Tibial artery (tissue), 4 donors: ENCODE data around the gene EDAR.

Experiments used
- DNase-seq, 2 donors: peaks; one replicate each; pipeline ENCODE4 v3.0.0-alpha.2; 2019
- H3K27ac ChIP-seq, 2 donors: fragments of 200-600 bp; sonication (generic) in 1 of 2; 1 replicate in 1 of 2; 2 replicates in 1 of 2; pipeline ENCODE4 v1.5.1; 2018 to 2019; ENCODE audit warnings: mild to moderate bottlenecking in 1 of 2
- H3K27me3 ChIP-seq, 2 donors: fragments of 200-600 bp; sonication (generic) in 1 of 2; one replicate each; pipeline versions ENCODE4 v1.5.1 to v1.6.0; 2016 to 2019
- H3K36me3 ChIP-seq, 3 donors: fragments of 200-600 bp; sonication (generic) in 2 of 3; one replicate each; pipeline ENCODE4 v1.5.1; 2016 to 2019; ENCODE audit warnings: mild to moderate bottlenecking in 2 of 3
- H3K4me1 ChIP-seq, 4 donors: fragments of 200-600 bp; sonication (generic) in 2 of 4; 1 replicate in 3 of 4; 2 replicates in 1 of 4; pipeline ENCODE4 v1.5.1; 2016 to 2019
- H3K4me3 ChIP-seq, 2 donors: fragments of 200-600 bp; sonication (generic) in 1 of 2; 1 replicate in 1 of 2; 2 replicates in 1 of 2; pipeline ENCODE4 v1.5.1; 2018 to 2019; ENCODE audit warnings: mild to moderate bottlenecking in 2 of 2
- H3K9me3 ChIP-seq, 3 donors: fragments of 200-600 bp; sonication (generic) in 1 of 3; one replicate each; pipeline ENCODE4 v1.5.1; 2016 to 2019
- intact Hi-C: fragments of 100-400 bp; cut with DNase I; formaldehyde crosslinking; loops from one replicate; pipeline ENCODE4 v1.15.0; 2023; ENCODE audit warnings: low total_unique reads
- TF ChIP-seq, protein P1 (sequence below), 2 experiments: fragments of 200-600 bp in 1 of 2; fragments of 450-650 bp in 1 of 2; IDR thresholded peaks; one replicate each; pipeline ENCODE4 v1.5.1; 2017 to 2019; ENCODE audit warnings: antibody characterized with exemption in 2 of 2, mild to moderate bottlenecking in 1 of 2, moderate library complexity in 1 of 2

Gene EDAR

DNA sequence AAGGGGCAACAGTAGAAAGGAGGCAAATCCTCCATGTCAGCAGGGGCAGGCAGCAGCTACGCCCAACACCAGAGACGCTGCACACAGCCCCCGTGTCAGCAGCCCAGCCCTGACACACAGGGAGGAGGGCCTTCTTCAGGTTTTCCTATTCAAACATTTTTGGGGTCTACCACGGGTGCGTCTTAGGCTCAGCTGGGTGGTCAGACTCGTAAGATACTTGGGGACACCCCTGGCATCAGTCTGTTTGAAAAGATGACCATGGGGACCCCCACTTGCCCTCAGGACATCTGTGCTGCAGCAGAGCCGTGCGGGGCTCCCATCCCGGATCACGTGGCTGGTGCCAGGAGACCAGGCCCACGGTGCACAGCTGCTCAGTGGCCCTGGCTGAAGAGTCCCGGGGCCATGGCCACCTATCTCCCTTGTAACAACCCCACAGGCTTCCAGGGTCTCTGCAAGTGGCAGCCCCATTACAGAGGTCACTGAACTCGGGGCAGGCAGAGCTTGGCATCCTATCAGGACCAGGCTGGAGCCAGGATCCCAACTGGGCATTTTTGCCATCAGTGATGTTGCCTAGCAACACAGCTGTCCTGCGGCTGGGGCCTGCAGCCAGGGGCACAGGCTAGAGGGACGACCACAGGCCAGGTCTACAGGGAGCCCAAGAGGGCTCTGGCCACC is 82.5 kb downstream of the EDAR start:
- no peak overlapping the region for H3K27ac ChIP-seq
- no peaks in the 10 kb centered on the region for H3K36me3 ChIP-seq
- peaks cover 0 to 11% (median 4%) of the 10 kb centered on the region in 4 donors for H3K4me1 ChIP-seq
- no peaks in the 10 kb centered on the region for H3K9me3 ChIP-seq
- H3K4me3 ChIP-seq, result no peak overlapping the region
- intact Hi-C loops, result no loop called here
- H3K27me3 ChIP-seq, result no peaks in the 10 kb centered on the region
- TF ChIP-seq, protein P1, sequence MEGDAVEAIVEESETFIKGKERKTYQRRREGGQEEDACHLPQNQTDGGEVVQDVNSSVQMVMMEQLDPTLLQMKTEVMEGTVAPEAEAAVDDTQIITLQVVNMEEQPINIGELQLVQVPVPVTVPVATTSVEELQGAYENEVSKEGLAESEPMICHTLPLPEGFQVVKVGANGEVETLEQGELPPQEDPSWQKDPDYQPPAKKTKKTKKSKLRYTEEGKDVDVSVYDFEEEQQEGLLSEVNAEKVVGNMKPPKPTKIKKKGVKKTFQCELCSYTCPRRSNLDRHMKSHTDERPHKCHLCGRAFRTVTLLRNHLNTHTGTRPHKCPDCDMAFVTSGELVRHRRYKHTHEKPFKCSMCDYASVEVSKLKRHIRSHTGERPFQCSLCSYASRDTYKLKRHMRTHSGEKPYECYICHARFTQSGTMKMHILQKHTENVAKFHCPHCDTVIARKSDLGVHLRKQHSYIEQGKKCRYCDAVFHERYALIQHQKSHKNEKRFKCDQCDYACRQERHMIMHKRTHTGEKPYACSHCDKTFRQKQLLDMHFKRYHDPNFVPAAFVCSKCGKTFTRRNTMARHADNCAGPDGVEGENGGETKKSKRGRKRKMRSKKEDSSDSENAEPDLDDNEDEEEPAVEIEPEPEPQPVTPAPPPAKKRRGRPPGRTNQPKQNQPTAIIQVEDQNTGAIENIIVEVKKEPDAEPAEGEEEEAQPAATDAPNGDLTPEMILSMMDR (IDR thresholded peaks at IDR 0.05), result no peak
- no peak for DNase-seq

- Histone ChIP-seq H3K9me3 (no peaks in the 10 kb centered on the region), H3K36me3 (no peaks in the 10 kb centered on the region), H3K27ac (no peak overlapping the region), H3K4me3 (no peak overlapping the region), H3K27me3 (no peaks in the 10 kb centered on the region), H3K4me1 (peaks cover 0 to 11% (median 4%) of the 10 kb centered on the region in 4 donors)
- no peak for DNase-seq
- intact Hi-C loops, result no loop called here
- TF ChIP-seq, protein P1 (IDR thresholded peaks at IDR 0.05), result no peak
Observed at GRCh38 chr2:108905906-108906305, 83.1 kb downstream of the EDAR start.

- DNase-seq, result no peak
- TF ChIP-seq, protein P1 (IDR thresholded peaks at IDR 0.05), result no peak
- Histone ChIP-seq H3K4me3 (no peak overlapping the region), H3K9me3 (no peaks in the 10 kb centered on the region), H3K27me3 (no peaks in the 10 kb centered on the region), H3K36me3 (no peaks in the 10 kb centered on the region), H3K27ac (no peak overlapping the region), H3K4me1 (peaks cover 0 to 11% (median 4%) of the 10 kb centered on the region in 4 donors)
- intact Hi-C loops, result no loop called here
Observed at GRCh38 chr2:108905176-108905575, 83.8 kb downstream of the EDAR start.

- Histone ChIP-seq H3K36me3 (no peaks in the 10 kb centered on the region), H3K27me3 (no peaks in the 10 kb centered on the region), H3K9me3 (no peaks in the 10 kb centered on the region), H3K4me1 (peaks cover 0 to 11% (median 4%) of the 10 kb centered on the region in 4 donors), H3K27ac (no peak overlapping the region), H3K4me3 (no peak overlapping the region)
- intact Hi-C loops, result no loop called here
- no peak for DNase-seq
- TF ChIP-seq, protein P1 (IDR thresholded peaks at IDR 0.05), result no peak
Observed at GRCh38 chr2:108904680-108905079, 84.3 kb downstream of the EDAR start.

DNA sequence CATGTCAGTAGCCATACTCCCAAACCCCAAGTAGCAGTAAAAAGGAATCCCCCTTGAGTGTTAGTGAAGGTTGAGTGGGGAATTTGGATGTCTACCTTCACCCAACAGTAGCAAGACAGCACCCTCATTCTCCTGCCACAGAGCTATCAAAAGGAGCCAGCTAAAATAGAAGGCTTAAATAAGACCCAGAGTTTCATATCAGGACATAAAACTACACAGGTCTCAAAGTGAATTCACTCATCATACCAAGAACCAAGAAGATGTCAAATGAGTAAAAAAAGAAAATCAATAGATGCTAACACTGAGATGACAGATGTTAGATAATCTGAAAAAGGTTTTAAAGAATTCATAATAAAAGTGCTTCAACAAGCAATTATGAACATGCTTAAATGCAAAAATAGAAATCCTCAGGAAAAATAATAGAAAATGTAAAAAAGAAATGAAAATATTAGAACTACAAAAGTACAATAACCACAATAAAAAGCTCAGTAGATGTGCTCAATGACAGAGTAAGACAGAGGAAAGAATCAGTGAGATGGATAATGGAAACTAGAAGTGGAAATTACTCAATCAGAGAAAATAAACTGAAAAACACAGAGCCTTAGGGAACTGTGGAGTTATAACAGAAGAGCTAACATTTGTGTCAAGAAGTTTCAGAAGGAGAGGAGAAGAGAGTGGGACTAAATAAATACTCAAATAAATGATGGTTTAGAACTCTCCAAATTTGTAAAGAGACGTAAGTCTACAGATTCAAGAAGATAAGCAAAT is 90.5 kb downstream of the EDAR start:
- H3K36me3 ChIP-seq, result no peaks in the 10 kb centered on the region
- peaks cover 0 to 5% of the 10 kb centered on the region in 2 donors for H3K27me3 ChIP-seq
- TF ChIP-seq, protein P1 (IDR thresholded peaks at IDR 0.05), result no peak
- H3K4me3 ChIP-seq, result no peak overlapping the region
- no peaks in the 10 kb centered on the region for H3K9me3 ChIP-seq
- no peaks in the 10 kb centered on the region for H3K4me1 ChIP-seq
- no peak overlapping the region for H3K27ac ChIP-seq
- intact Hi-C loops, result no loop called here
- no peak for DNase-seq
